Kidney (tissue), 14 donors: ENCODE data around the gene STAB1. TPM values are rescaled to one million over a fixed set of nuclear protein-coding genes. Genes with fewer than 3 reads are reported as not detected.
"Not testable (repeated sequence)": the region's sequence is repeated elsewhere in the genome, so short reads cannot be mapped to it uniquely, and the experiment has no call there.

Source experiments
- DNase-seq, 5 donors: peaks; one replicate each; pipeline ENCODE4 v3.0.0-alpha.2; 2013 to 2020
- FAIRE-seq: peaks from 2 replicates; lab custom pipeline; 2012; peaks lifted over from hg19 to GRCh38; lab: Jason Lieb, UNC
- H3K27ac ChIP-seq, 2 donors: one replicate each; pipeline ENCODE4 v1.7.0; 2013; ENCODE audit warnings: low read depth in 2 of 2, low read length in 2 of 2, inconsistent platforms in 1 of 2
- H3K27me3 ChIP-seq: one replicate; pipeline ENCODE4 v1.7.1; 2013; ENCODE audit warnings: low read length, inconsistent platforms; ENCODE audit not compliant: control insufficient read depth, insufficient read depth
- H3K36me3 ChIP-seq, 3 donors: one replicate each; pipeline versions ENCODE4 v1.7.0 to v1.7.1; 2013; ENCODE audit warnings: low read length in 3 of 3, control low read depth in 1 of 3, inconsistent platforms in 1 of 3; ENCODE audit not compliant: insufficient read depth in 3 of 3, control insufficient read depth in 2 of 3
- H3K4me1 ChIP-seq, 3 donors: one replicate each; pipeline versions ENCODE4 v1.7.0 to v1.7.1; 2013; ENCODE audit warnings: low read length in 3 of 3, inconsistent platforms in 1 of 3, low read depth in 1 of 3; ENCODE audit not compliant: control insufficient read depth in 2 of 3, insufficient read depth in 2 of 3
- H3K4me3 ChIP-seq, 3 donors: one replicate each; pipeline versions ENCODE4 v1.7.0 to v1.8.1; 2013; ENCODE audit warnings: low read length in 3 of 3, control low read depth in 1 of 3, inconsistent platforms in 1 of 3
- H3K9ac ChIP-seq, 3 donors: one replicate each; pipeline versions ENCODE4 v1.7.0 to v1.7.1; 2013; ENCODE audit warnings: low read length in 3 of 3, control low read depth in 1 of 3, inconsistent platforms in 1 of 3
- H3K9me3 ChIP-seq, 3 donors: one replicate each; pipeline versions ENCODE4 v1.7.0 to v1.7.1; 2013; ENCODE audit warnings: low read length in 3 of 3, control low read depth in 1 of 3, inconsistent platforms in 1 of 3; ENCODE audit not compliant: control insufficient read depth in 2 of 3, insufficient read depth in 1 of 3
- CTCF ChIP-seq: IDR thresholded peaks from 3 replicates; pipeline ENCODE4 v1.5.1; 2012; ENCODE audit warnings: mild to moderate bottlenecking, moderate library complexity, borderline replicate concordance; ENCODE audit not compliant: insufficient read depth; ENCODE audit errors: extremely low read depth
- intact Hi-C: fragments of 100-400 bp; cut with DNase I; formaldehyde crosslinking; loops from one replicate; pipeline ENCODE4 v1.11.1; 2022
- polyA plus RNA-seq: library from polyadenylated mRNA; stranded (reverse); fragments of 350-450 nt; fragmentation: Illumina TruSeq; extraction: RNeasy Lipid Tissue Mini Kit (QIAGEN cat#74804); gene quantifications from one replicate; pipeline ENCODE4 v1.2.3, GENCODE V29; 2014; ENCODE audit warnings: low read depth, low replicate concordance; ENCODE audit not compliant: insufficient read depth
- total RNA-seq: library from RNA; stranded (reverse); fragmentation: NEBNext Ultra II Directional; extraction: Animal tissue kit (Norgen Biotek cat#: 25700); gene quantifications from one replicate; pipeline ENCODE4 v1.2.1, GENCODE V29; 2021
- donor health status: control.
- donor health status: control.
- donor health status: control.
- donor health status: control.
- donor health status: control.
- donor health status: DM: yes; HTN: yes; CAD: no.
- donor health status: Normal renal cell carcinoma (clear cell type).

STAB1 gene
- total and polyA plus RNA-seq, 2 donors from 2014 or later = 98.4 to 379 TPM

GRCh38 chr3:52525680-52526561 is 30.8 kb downstream of the STAB1 start:
- Histone ChIP-seq H3K27ac (peak overlapping the region; percentile 87 to 88), H3K4me1 (peaks cover 0 to 24% (median 5%) of the 10 kb centered on the region in 3 donors), H3K36me3 (peaks cover 0 to 2% (median 2%) of the 10 kb centered on the region in 3 donors), H3K4me3 (no peak overlapping the region), H3K9ac (peak overlapping the region in 1 of 3 donors; percentile 29), H3K9me3 (no peaks in the 10 kb centered on the region), H3K27me3 (no peaks in the 10 kb centered on the region)
- intact Hi-C loops = no loop called here
- DNase-seq = peak in 4 of 5 donors; percentile 17 to 87 (median 32)
- no peak for FAIRE-seq
- TF ChIP-seq CTCF = no peak

GRCh38 chr3:52526671-52527038 is 31.5 kb downstream of the STAB1 start:
- H3K4me3 ChIP-seq, intact Hi-C loops, H3K36me3 ChIP-seq, DNase-seq, H3K9me3 ChIP-seq, H3K27me3 ChIP-seq, H3K9ac ChIP-seq, FAIRE-seq: not testable (repeated sequence)
- H3K27ac ChIP-seq = peak overlapping the region; percentile 11 to 87
- H3K4me1 ChIP-seq = peaks cover 0 to 24% (median 5%) of the 10 kb centered on the region in 3 donors

GRCh38 chr3:52527039-52527731 is 32.0 kb downstream of the STAB1 start:
- FAIRE-seq = no peak
- no peak for TF ChIP-seq CTCF
- intact Hi-C loops = no loop called here
- Histone ChIP-seq H3K4me3 (no peak overlapping the region), H3K9ac (no peak overlapping the region), H3K36me3 (peaks cover 0 to 2% (median 2%) of the 10 kb centered on the region in 3 donors), H3K9me3 (no peaks in the 10 kb centered on the region), H3K27me3 (no peaks in the 10 kb centered on the region), H3K4me1 (peaks cover 0 to 24% (median 5%) of the 10 kb centered on the region in 3 donors), H3K27ac (peak overlapping the region in 1 of 2 donors; percentile 23)
- DNase-seq = peak in 2 of 5 donors; percentile 37 to 55
